ENCODE data around the gene GPX1.
"Not testable (repeated sequence)": the region's sequence is repeated elsewhere in the genome, so short reads cannot be mapped to it uniquely, and the experiment has no call there.

Gene GPX1

GRCh38 chr3:49358217-49358883, at the start of gene GPX1:
GPX1 (minus strand) TSS chr3:49358353; CDS start chr3:49358278, 75 bp downstream.
- DNase-seq (ENCODE audit: low read depth, low spot score): peak; percentile 97

- no peak for DNase-seq (ENCODE audit: low read depth, low spot score)
Measured at GRCh38 chr3:49406571-49407565, 48.7 kb upstream of the GPX1 start.

GRCh38 chr3:49405570-49405969, 47.4 kb upstream of the GPX1 start:
- not testable (repeated sequence) for DNase-seq (ENCODE audit: low read depth, low spot score)

GRCh38 chr3:49403891-49404290, 45.7 kb upstream of the GPX1 start:
- DNase-seq (ENCODE audit: low read depth, low spot score): no peak

- DNase-seq (ENCODE audit: low read depth, low spot score): no peak
Measured at GRCh38 chr3:49401766-49402165, 43.6 kb upstream of the GPX1 start.

GRCh38 chr3:49399461-49399860, 41.3 kb upstream of the GPX1 start:
- DNase-seq (ENCODE audit: low read depth, low spot score): peak; percentile 58

GRCh38 chr3:49397470-49397869, 39.3 kb upstream of the GPX1 start:
- DNase-seq (ENCODE audit: low read depth, low spot score): peak; percentile 32

- DNase-seq (ENCODE audit: low read depth, low spot score): not testable (repeated sequence)
Measured at GRCh38 chr3:49391310-49391709, 33.2 kb upstream of the GPX1 start.

- DNase-seq (ENCODE audit: low read depth, low spot score): no peak
Measured at GRCh38 chr3:49389297-49389696, 31.1 kb upstream of the GPX1 start.

- DNase-seq (ENCODE audit: low read depth, low spot score): no peak
Measured at GRCh38 chr3:49388289-49388820, 30.2 kb upstream of the GPX1 start.

GRCh38 chr3:49387721-49388120, 29.6 kb upstream of the GPX1 start:
- DNase-seq (ENCODE audit: low read depth, low spot score): no peak

GRCh38 chr3:49386056-49386756, 28.1 kb upstream of the GPX1 start:
- DNase-seq (ENCODE audit: low read depth, low spot score): no peak

GRCh38 chr3:49385617-49386016, 27.5 kb upstream of the GPX1 start:
- DNase-seq (ENCODE audit: low read depth, low spot score): no peak

GRCh38 chr3:49383387-49383786, 25.2 kb upstream of the GPX1 start:
- no peak for DNase-seq (ENCODE audit: low read depth, low spot score)

GRCh38 chr3:49378249-49378895, 20.2 kb upstream of the GPX1 start:
- DNase-seq (ENCODE audit: low read depth, low spot score): peak; percentile 79

- DNase-seq (ENCODE audit: low read depth, low spot score): peak; percentile 37
Measured at GRCh38 chr3:49377483-49377882, 19.3 kb upstream of the GPX1 start.

GRCh38 chr3:49371946-49372345, 13.8 kb upstream of the GPX1 start:
- no peak for DNase-seq (ENCODE audit: low read depth, low spot score)

- no peak for DNase-seq (ENCODE audit: low read depth, low spot score)
Measured at GRCh38 chr3:49370585-49371290, 12.6 kb upstream of the GPX1 start.

- peak; percentile 49 for DNase-seq (ENCODE audit: low read depth, low spot score)
Measured at GRCh38 chr3:49362561-49362960, 4.4 kb upstream of the GPX1 start.

GRCh38 chr3:49359623-49360022, 1.5 kb upstream of the GPX1 start:
- peak; percentile 58 for DNase-seq (ENCODE audit: low read depth, low spot score)

- DNase-seq (ENCODE audit: low read depth, low spot score): no peak
Measured at GRCh38 chr3:49358884-49359225, 702 bp upstream of the GPX1 start.
